HG02588 (cell line): ENCODE measurements around the gene LTBP1.

Source experiments
- ATAC-seq: cut with Tn5 transposase; IDR thresholded peaks from one replicate; pipeline ENCODE4 v1.9.1; 2021; ENCODE audit warnings: mild to moderate bottlenecking, moderate library complexity; ENCODE audit not compliant: unreplicated experiment

Gene LTBP1

GRCh38 chr2:33178209-33178608 is 231.5 kb downstream of the LTBP1 start:
- no peak for ATAC-seq

- ATAC-seq: no peak
These were observed 234.2 kb downstream of the LTBP1 start for GRCh38 chr2:33180915-33181314.

- no peak for ATAC-seq
These were observed 234.7 kb downstream of the LTBP1 start for GRCh38 chr2:33181466-33181865.

GRCh38 chr2:33184041-33184440 is 237.3 kb downstream of the LTBP1 start:
- ATAC-seq: no peak

GRCh38 chr2:33186937-33187336 is 240.2 kb downstream of the LTBP1 start:
- ATAC-seq: no peak

GRCh38 chr2:33188799-33189198 is 242.0 kb downstream of the LTBP1 start:
- no peak for ATAC-seq

- ATAC-seq: no peak
These were observed 243.7 kb downstream of the LTBP1 start for GRCh38 chr2:33190393-33190937.

GRCh38 chr2:33195891-33196290 is 249.1 kb downstream of the LTBP1 start:
- ATAC-seq: no peak

- no peak for ATAC-seq
These were observed 249.9 kb downstream of the LTBP1 start for GRCh38 chr2:33196700-33197099.

GRCh38 chr2:33197198-33197938 is 250.6 kb downstream of the LTBP1 start:
- no peak for ATAC-seq

GRCh38 chr2:33202641-33203522 is 256.1 kb downstream of the LTBP1 start:
- ATAC-seq: no peak

GRCh38 chr2:33204945-33205344 is 258.2 kb downstream of the LTBP1 start:
- ATAC-seq: peak; percentile 52

GRCh38 chr2:33205693-33206434 is 259.1 kb downstream of the LTBP1 start:
- ATAC-seq: peak; percentile 89

GRCh38 chr2:33207151-33207740 is 260.5 kb downstream of the LTBP1 start:
- no peak for ATAC-seq

GRCh38 chr2:33208400-33208799 is 261.6 kb downstream of the LTBP1 start:
- no peak for ATAC-seq

- ATAC-seq: no peak
These were observed 263.2 kb downstream of the LTBP1 start for GRCh38 chr2:33209976-33210375.

GRCh38 chr2:33210626-33211025 is 263.9 kb downstream of the LTBP1 start:
- ATAC-seq: no peak

- ATAC-seq: no peak
These were observed 265.4 kb downstream of the LTBP1 start for GRCh38 chr2:33212151-33212550.

- ATAC-seq: no peak
These were observed 266.5 kb downstream of the LTBP1 start for GRCh38 chr2:33213244-33213643.

- ATAC-seq: no peak
These were observed 266.9 kb downstream of the LTBP1 start for GRCh38 chr2:33213648-33214047.

- ATAC-seq: peak; percentile 65
These were observed 267.7 kb downstream of the LTBP1 start for GRCh38 chr2:33214436-33214835.
